ENCODE data around the gene CIBAR2. TPM values are rescaled to one million over a fixed set of nuclear protein-coding genes. Genes with fewer than 3 reads are reported as not detected.

Gene CIBAR2
- total and polyA plus RNA-seq, 2 donors: 0.09 to 0.46 TPM

GRCh38 chr16:85139881-85140339 is 27.6 kb upstream of the CIBAR2 start:
- H3K36me3 ChIP-seq (ENCODE audit: control insufficient read depth in 2 of 2, insufficient read depth in 2 of 2, low read length in 1 of 2): no peaks in the 10 kb centered on the region
- no peak overlapping the region for H3K4me3 ChIP-seq (ENCODE audit: low read length in 2 of 2)
- H3K9me3 ChIP-seq (ENCODE audit: control insufficient read depth in 2 of 2, insufficient read depth in 1 of 2, low read length in 1 of 2): no peaks in the 10 kb centered on the region
- no peak for DNase-seq (ENCODE audit: low read depth in 6 of 9, low spot score in 9 of 9)
- peaks cover 12 to 52% of the 10 kb centered on the region in 2 donors for H3K27me3 ChIP-seq (ENCODE audit: control insufficient read depth in 2 of 2, insufficient read depth in 1 of 2, low read length in 1 of 2)
- peaks cover 0 to 10% of the 10 kb centered on the region in 2 donors for H3K4me1 ChIP-seq (ENCODE audit: control insufficient read depth in 2 of 2, insufficient read depth in 2 of 2, low read length in 2 of 2)
- 67% methylated on average over 9 of the region's 9 CpGs for WGBS
- H3K27ac ChIP-seq (ENCODE audit: low read depth in 1 of 2, low read length in 1 of 2): no peak overlapping the region

GRCh38 chr16:85138825-85139627 is 26.8 kb upstream of the CIBAR2 start:
- no peaks in the 10 kb centered on the region for H3K36me3 ChIP-seq (ENCODE audit: control insufficient read depth in 2 of 2, insufficient read depth in 2 of 2, low read length in 1 of 2)
- H3K4me1 ChIP-seq (ENCODE audit: control insufficient read depth in 2 of 2, insufficient read depth in 2 of 2, low read length in 2 of 2): peaks cover 0 to 12% of the 10 kb centered on the region in 2 donors
- no peak overlapping the region for H3K4me3 ChIP-seq (ENCODE audit: low read length in 2 of 2)
- no peak overlapping the region for H3K27ac ChIP-seq (ENCODE audit: low read depth in 1 of 2, low read length in 1 of 2)
- peaks cover 12 to 57% of the 10 kb centered on the region in 2 donors for H3K27me3 ChIP-seq (ENCODE audit: control insufficient read depth in 2 of 2, insufficient read depth in 1 of 2, low read length in 1 of 2)
- H3K9me3 ChIP-seq (ENCODE audit: control insufficient read depth in 2 of 2, insufficient read depth in 1 of 2, low read length in 1 of 2): no peaks in the 10 kb centered on the region
- WGBS: 85% methylated on average over 16 of the region's 16 CpGs
- DNase-seq (ENCODE audit: low read depth in 6 of 9, low spot score in 9 of 9): no peak

- no peaks in the 10 kb centered on the region for H3K36me3 ChIP-seq (ENCODE audit: control insufficient read depth in 2 of 2, insufficient read depth in 2 of 2, low read length in 1 of 2)
- DNase-seq (ENCODE audit: low read depth in 6 of 9, low spot score in 9 of 9): no peak
- H3K27me3 ChIP-seq (ENCODE audit: control insufficient read depth in 2 of 2, insufficient read depth in 1 of 2, low read length in 1 of 2): peaks cover 12 to 54% of the 10 kb centered on the region in 2 donors
- 85% methylated on average over 12 of the region's 12 CpGs for WGBS
- H3K4me1 ChIP-seq (ENCODE audit: control insufficient read depth in 2 of 2, insufficient read depth in 2 of 2, low read length in 2 of 2): peaks cover 0 to 12% of the 10 kb centered on the region in 2 donors
- H3K9me3 ChIP-seq (ENCODE audit: control insufficient read depth in 2 of 2, insufficient read depth in 1 of 2, low read length in 1 of 2): no peaks in the 10 kb centered on the region
- H3K27ac ChIP-seq (ENCODE audit: low read depth in 1 of 2, low read length in 1 of 2): no peak overlapping the region
- H3K4me3 ChIP-seq (ENCODE audit: low read length in 2 of 2): no peak overlapping the region
Measured at GRCh38 chr16:85138073-85138824, 26.0 kb upstream of the CIBAR2 start.

- Histone ChIP-seq H3K27me3 (ENCODE audit: control insufficient read depth in 2 of 2, insufficient read depth in 1 of 2, low read length in 1 of 2) (peaks cover 12 to 54% of the 10 kb centered on the region in 2 donors), H3K36me3 (ENCODE audit: control insufficient read depth in 2 of 2, insufficient read depth in 2 of 2, low read length in 1 of 2) (no peaks in the 10 kb centered on the region), H3K27ac (ENCODE audit: low read depth in 1 of 2, low read length in 1 of 2) (no peak overlapping the region), H3K4me1 (ENCODE audit: control insufficient read depth in 2 of 2, insufficient read depth in 2 of 2, low read length in 2 of 2) (peaks cover 0 to 12% of the 10 kb centered on the region in 2 donors), H3K4me3 (ENCODE audit: low read length in 2 of 2) (no peak overlapping the region), H3K9me3 (ENCODE audit: control insufficient read depth in 2 of 2, insufficient read depth in 1 of 2, low read length in 1 of 2) (no peaks in the 10 kb centered on the region)
- DNase-seq (ENCODE audit: low read depth in 6 of 9, low spot score in 9 of 9): no peak
- WGBS: 7% methylated on average over 29 of the region's 29 CpGs
Measured at GRCh38 chr16:85137323-85138072, 25.2 kb upstream of the CIBAR2 start.

- Histone ChIP-seq H3K9me3 (ENCODE audit: control insufficient read depth in 2 of 2, insufficient read depth in 1 of 2, low read length in 1 of 2) (no peaks in the 10 kb centered on the region), H3K36me3 (ENCODE audit: control insufficient read depth in 2 of 2, insufficient read depth in 2 of 2, low read length in 1 of 2) (no peaks in the 10 kb centered on the region), H3K27ac (ENCODE audit: low read depth in 1 of 2, low read length in 1 of 2) (peak overlapping the region; percentile 46 to 47), H3K27me3 (ENCODE audit: control insufficient read depth in 2 of 2, insufficient read depth in 1 of 2, low read length in 1 of 2) (peaks cover 12 to 54% of the 10 kb centered on the region in 2 donors), H3K4me1 (ENCODE audit: control insufficient read depth in 2 of 2, insufficient read depth in 2 of 2, low read length in 2 of 2) (peaks cover 0 to 12% of the 10 kb centered on the region in 2 donors), H3K4me3 (ENCODE audit: low read length in 2 of 2) (no peak overlapping the region)
- WGBS: 83% methylated on average over 17 of the region's 17 CpGs
- DNase-seq (ENCODE audit: low read depth in 6 of 9, low spot score in 9 of 9): no peak
Measured at GRCh38 chr16:85136702-85137322, 24.5 kb upstream of the CIBAR2 start.

GRCh38 chr16:85136213-85136701 is 24.0 kb upstream of the CIBAR2 start:
- DNase-seq (ENCODE audit: low read depth in 6 of 9, low spot score in 9 of 9): no peak
- no peaks in the 10 kb centered on the region for H3K36me3 ChIP-seq (ENCODE audit: control insufficient read depth in 2 of 2, insufficient read depth in 2 of 2, low read length in 1 of 2)
- peaks cover 0 to 12% of the 10 kb centered on the region in 2 donors for H3K4me1 ChIP-seq (ENCODE audit: control insufficient read depth in 2 of 2, insufficient read depth in 2 of 2, low read length in 2 of 2)
- no peaks in the 10 kb centered on the region for H3K9me3 ChIP-seq (ENCODE audit: control insufficient read depth in 2 of 2, insufficient read depth in 1 of 2, low read length in 1 of 2)
- H3K27me3 ChIP-seq (ENCODE audit: control insufficient read depth in 2 of 2, insufficient read depth in 1 of 2, low read length in 1 of 2): peaks cover 12 to 54% of the 10 kb centered on the region in 2 donors
- H3K4me3 ChIP-seq (ENCODE audit: low read length in 2 of 2): no peak overlapping the region
- peak overlapping the region; percentile 46 to 47 for H3K27ac ChIP-seq (ENCODE audit: low read depth in 1 of 2, low read length in 1 of 2)
- WGBS: 24% methylated on average over 12 of the region's 12 CpGs

- peaks cover 12 to 50% of the 10 kb centered on the region in 2 donors for H3K27me3 ChIP-seq (ENCODE audit: control insufficient read depth in 2 of 2, insufficient read depth in 1 of 2, low read length in 1 of 2)
- H3K9me3 ChIP-seq (ENCODE audit: control insufficient read depth in 2 of 2, insufficient read depth in 1 of 2, low read length in 1 of 2): no peaks in the 10 kb centered on the region
- H3K36me3 ChIP-seq (ENCODE audit: control insufficient read depth in 2 of 2, insufficient read depth in 2 of 2, low read length in 1 of 2): no peaks in the 10 kb centered on the region
- 63% methylated on average over 14 of the region's 14 CpGs for WGBS
- no peak for DNase-seq (ENCODE audit: low read depth in 6 of 9, low spot score in 9 of 9)
- H3K4me3 ChIP-seq (ENCODE audit: low read length in 2 of 2): no peak overlapping the region
- H3K4me1 ChIP-seq (ENCODE audit: control insufficient read depth in 2 of 2, insufficient read depth in 2 of 2, low read length in 2 of 2): peaks cover 0 to 16% of the 10 kb centered on the region in 2 donors
- no peak overlapping the region for H3K27ac ChIP-seq (ENCODE audit: low read depth in 1 of 2, low read length in 1 of 2)
Measured at GRCh38 chr16:85134789-85135142, 22.5 kb upstream of the CIBAR2 start.

GRCh38 chr16:85134076-85134788 is 22.0 kb upstream of the CIBAR2 start:
- DNase-seq (ENCODE audit: low read depth in 6 of 9, low spot score in 9 of 9): no peak
- WGBS: 95% methylated on average over 19 of the region's 19 CpGs

More at GRCh38 chr16:85134076-85134788, 22.0 kb upstream of the CIBAR2 start:
- H3K4me1 ChIP-seq (ENCODE audit: control insufficient read depth in 2 of 2, insufficient read depth in 2 of 2, low read length in 2 of 2): peaks cover 0 to 16% of the 10 kb centered on the region in 2 donors
- no peaks in the 10 kb centered on the region for H3K36me3 ChIP-seq (ENCODE audit: control insufficient read depth in 2 of 2, insufficient read depth in 2 of 2, low read length in 1 of 2)
- H3K4me3 ChIP-seq (ENCODE audit: low read length in 2 of 2): no peak overlapping the region
- no peaks in the 10 kb centered on the region for H3K9me3 ChIP-seq (ENCODE audit: control insufficient read depth in 2 of 2, insufficient read depth in 1 of 2, low read length in 1 of 2)
- no peak overlapping the region for H3K27ac ChIP-seq (ENCODE audit: low read depth in 1 of 2, low read length in 1 of 2)
- H3K27me3 ChIP-seq (ENCODE audit: control insufficient read depth in 2 of 2, insufficient read depth in 1 of 2, low read length in 1 of 2): peaks cover 12 to 46% of the 10 kb centered on the region in 2 donors

Measured in thymus (tissue), 11 donors.